B cell (primary cell): ENCODE measurements around the gene USH2A.

Experiments used
- EZH2 ChIP-seq: IDR thresholded peaks from 2 replicates; pipeline ENCODE4 v1.6.1; 2012; ENCODE audit warnings: borderline replicate concordance, low read depth, mild to moderate bottlenecking, moderate library complexity, low read length; ENCODE audit not compliant: insufficient read depth, poor library complexity, severe bottlenecking
- TF ChIP-seq, protein P1 (sequence below): fragments of 200-600 bp; IDR thresholded peaks from one replicate; pipeline ENCODE4 v1.8.0; 2022; ENCODE audit warnings: antibody characterized with exemption, mild to moderate bottlenecking

DNA sequence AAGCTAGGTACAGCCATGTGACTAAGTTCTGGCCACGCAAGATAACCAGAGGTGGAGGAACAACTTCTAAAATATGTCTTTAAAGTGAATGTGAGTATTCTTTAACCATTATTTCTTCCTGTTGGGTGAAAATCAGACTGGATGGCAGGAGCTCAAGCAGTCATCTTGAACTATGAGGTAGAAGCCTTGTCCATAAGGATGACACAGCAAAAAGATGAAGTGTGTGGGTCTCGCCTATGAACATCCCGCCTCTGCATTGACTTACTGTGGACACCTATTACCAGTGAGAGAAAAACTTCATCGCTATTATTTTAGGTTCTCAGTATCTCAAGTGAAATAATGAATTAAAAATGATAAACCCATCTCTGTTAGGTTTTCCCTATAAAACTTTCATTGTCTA lies 365.3 kb downstream of the USH2A start:
- no peak for TF ChIP-seq EZH2
- TF ChIP-seq, protein P1, sequence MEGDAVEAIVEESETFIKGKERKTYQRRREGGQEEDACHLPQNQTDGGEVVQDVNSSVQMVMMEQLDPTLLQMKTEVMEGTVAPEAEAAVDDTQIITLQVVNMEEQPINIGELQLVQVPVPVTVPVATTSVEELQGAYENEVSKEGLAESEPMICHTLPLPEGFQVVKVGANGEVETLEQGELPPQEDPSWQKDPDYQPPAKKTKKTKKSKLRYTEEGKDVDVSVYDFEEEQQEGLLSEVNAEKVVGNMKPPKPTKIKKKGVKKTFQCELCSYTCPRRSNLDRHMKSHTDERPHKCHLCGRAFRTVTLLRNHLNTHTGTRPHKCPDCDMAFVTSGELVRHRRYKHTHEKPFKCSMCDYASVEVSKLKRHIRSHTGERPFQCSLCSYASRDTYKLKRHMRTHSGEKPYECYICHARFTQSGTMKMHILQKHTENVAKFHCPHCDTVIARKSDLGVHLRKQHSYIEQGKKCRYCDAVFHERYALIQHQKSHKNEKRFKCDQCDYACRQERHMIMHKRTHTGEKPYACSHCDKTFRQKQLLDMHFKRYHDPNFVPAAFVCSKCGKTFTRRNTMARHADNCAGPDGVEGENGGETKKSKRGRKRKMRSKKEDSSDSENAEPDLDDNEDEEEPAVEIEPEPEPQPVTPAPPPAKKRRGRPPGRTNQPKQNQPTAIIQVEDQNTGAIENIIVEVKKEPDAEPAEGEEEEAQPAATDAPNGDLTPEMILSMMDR = no peak
